ENCODE data around the gene ARG1. TPM values are rescaled to one million over a fixed set of nuclear protein-coding genes. Genes with fewer than 3 reads are reported as not detected.

The ARG1 gene
- total and polyA plus RNA-seq, 10 of the 15 experiments (the other 5 are each of a cell fraction or from before 2014, with no cell fraction given) = 0.33 TPM; not detected in 9

- TF ChIP-seq RFX5 (IDR thresholded peaks at IDR 0.05; ENCODE audit: low read depth, low read length) = no peak
- TF ChIP-seq, protein P1, sequence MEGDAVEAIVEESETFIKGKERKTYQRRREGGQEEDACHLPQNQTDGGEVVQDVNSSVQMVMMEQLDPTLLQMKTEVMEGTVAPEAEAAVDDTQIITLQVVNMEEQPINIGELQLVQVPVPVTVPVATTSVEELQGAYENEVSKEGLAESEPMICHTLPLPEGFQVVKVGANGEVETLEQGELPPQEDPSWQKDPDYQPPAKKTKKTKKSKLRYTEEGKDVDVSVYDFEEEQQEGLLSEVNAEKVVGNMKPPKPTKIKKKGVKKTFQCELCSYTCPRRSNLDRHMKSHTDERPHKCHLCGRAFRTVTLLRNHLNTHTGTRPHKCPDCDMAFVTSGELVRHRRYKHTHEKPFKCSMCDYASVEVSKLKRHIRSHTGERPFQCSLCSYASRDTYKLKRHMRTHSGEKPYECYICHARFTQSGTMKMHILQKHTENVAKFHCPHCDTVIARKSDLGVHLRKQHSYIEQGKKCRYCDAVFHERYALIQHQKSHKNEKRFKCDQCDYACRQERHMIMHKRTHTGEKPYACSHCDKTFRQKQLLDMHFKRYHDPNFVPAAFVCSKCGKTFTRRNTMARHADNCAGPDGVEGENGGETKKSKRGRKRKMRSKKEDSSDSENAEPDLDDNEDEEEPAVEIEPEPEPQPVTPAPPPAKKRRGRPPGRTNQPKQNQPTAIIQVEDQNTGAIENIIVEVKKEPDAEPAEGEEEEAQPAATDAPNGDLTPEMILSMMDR (IDR thresholded peaks at IDR 0.05 in 2 of 3, conservative IDR thresholded peaks at IDR 0.05 in 1 of 3; ENCODE audit: control insufficient read depth in 2 of 3, extremely low read depth in 1 of 3, insufficient read depth in 1 of 3, low read depth in 3 of 3, low read length in 3 of 3) = peak; percentile 18 to 29 (median 25); a peak in 4 of 6 replicates
- Histone ChIP-seq H3K79me2 (ENCODE audit: control insufficient read depth, insufficient read depth, low read length) (no peaks in the 10 kb centered on the region), H3K4me2 (ENCODE audit: control insufficient read depth, insufficient read depth) (no peak overlapping the region), H4K20me1 (ENCODE audit: control insufficient read depth, insufficient read depth) (no peaks in the 10 kb centered on the region), H2AFZ (ENCODE audit: control insufficient read depth, low read depth, low read length) (no peak overlapping the region), H3K27ac (ENCODE audit: control insufficient read depth, insufficient read depth) (no peak overlapping the region), H3K36me3 (ENCODE audit: control insufficient read depth in 2 of 2, insufficient read depth in 2 of 2, low read length in 1 of 2) (peaks cover 0 to 27% of the 10 kb centered on the region in 2 experiments; a peak in 2 of 4 replicates), H3K9ac (ENCODE audit: control insufficient read depth, insufficient read depth, low read length) (no peak overlapping the region), H3K27me3 (replicated peaks in 1 of 2; ENCODE audit: control insufficient read depth in 2 of 2, insufficient read depth in 2 of 2, low read length in 1 of 2) (no peaks in the 10 kb centered on the region), H3K4me1 (ENCODE audit: control insufficient read depth, insufficient read depth, low read length) (no peaks in the 10 kb centered on the region), H3K9me3 (replicated peaks; ENCODE audit: control insufficient read depth, insufficient read depth, low read length) (no peaks in the 10 kb centered on the region), H3K4me3 (no peak overlapping the region)
- intact Hi-C loops (cut with micrococcal nuclease; ENCODE audit: unreplicated experiment) (no loop called here), in situ Hi-C loops (cut with MboI) (no loop called here)
- RAD21 ChIA-PET (ENCODE audit: unreplicated experiment) = no interaction called here
- POLR2A ChIA-PET = no interaction called here
- BruUV-seq (replicated peaks) = no TSS peak
- DNase-seq (ENCODE audit: low read depth, low spot score) (no peak), ATAC-seq (peak; percentile 50; the same call in 2 of the 3 replicates), FAIRE-seq (peak; percentile 31)
- SMC1A ChIA-PET (ENCODE audit: uncharacterized antibody, unreplicated experiment) = no interaction called here
- CTCF ChIA-PET = interaction anchor here (0.9 to 3.0 kb wide), 6 partner anchors 10 to 712 kb away, joined by 3 to 8 read pairs (median 4); partner anchors contain the start of gene MED23
- 100% methylated on average over 3 of the region's 3 CpGs for WGBS (ENCODE audit: insufficient coverage, insufficient replicate concordance, low lambda C conversion rate, missing lambda C conversion rate)
Observed at GRCh38 chr6:131597446-131597845, 24.4 kb downstream of the ARG1 start.

DNA sequence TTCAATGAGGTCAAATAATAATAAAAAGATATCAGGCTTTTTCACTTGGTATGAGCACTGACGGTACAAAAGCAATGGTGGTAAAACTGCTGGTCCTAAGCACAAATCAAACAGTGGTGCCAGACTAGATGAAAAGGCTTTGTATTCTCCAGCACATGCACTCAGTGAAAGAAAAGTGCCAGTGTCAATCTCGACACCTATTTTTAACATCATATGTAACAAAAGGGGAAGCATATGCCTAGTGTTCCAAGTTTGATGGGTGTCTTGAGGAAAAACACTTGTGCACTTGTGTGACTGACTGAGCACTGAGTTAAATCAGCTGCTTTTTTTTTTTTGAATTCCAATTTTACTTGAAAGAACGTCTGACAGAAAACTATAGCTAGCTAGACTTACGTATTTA is 27.7 kb downstream of the ARG1 start:
- no peak overlapping the region for H3K9ac ChIP-seq (ENCODE audit: control insufficient read depth, insufficient read depth, low read length)
- no peaks in the 10 kb centered on the region for H3K4me1 ChIP-seq (ENCODE audit: control insufficient read depth, insufficient read depth, low read length)
- peaks cover 0 to 17% of the 10 kb centered on the region in 2 experiments; a peak in 2 of 4 replicates for H3K36me3 ChIP-seq (ENCODE audit: control insufficient read depth in 2 of 2, insufficient read depth in 2 of 2, low read length in 1 of 2)
- TF ChIP-seq REST (IDR thresholded peaks at IDR 0.05; ENCODE audit: low read depth, low read length) (no peak), STAT1 (conservative IDR thresholded peaks at IDR 0.05) (no peak), LARP7 (IDR thresholded peaks at IDR 0.05) (no peak), BCL3 (IDR thresholded peaks at IDR 0.05; ENCODE audit: borderline replicate concordance, insufficient read depth, low read depth, low read length, poor library complexity, severe bottlenecking) (no peak)
- POLR2A ChIA-PET = no interaction called here
- RAD21 ChIA-PET (ENCODE audit: unreplicated experiment) = no interaction called here
- no peak overlapping the region for H2AFZ ChIP-seq (ENCODE audit: control insufficient read depth, low read depth, low read length)
- ATAC-seq (no peak), DNase-seq (ENCODE audit: low read depth, low spot score) (no peak), FAIRE-seq (no peak)
- H3K4me2 ChIP-seq (ENCODE audit: control insufficient read depth, insufficient read depth) = no peak overlapping the region
- SMC1A ChIA-PET (ENCODE audit: uncharacterized antibody, unreplicated experiment) = interaction anchor here (0.7 to 1.3 kb wide), 2 partner anchors 10 kb away, joined by 4 read pairs; no protein-coding TSS in a partner anchor
- intact Hi-C loops (cut with micrococcal nuclease; ENCODE audit: unreplicated experiment) (no loop called here), in situ Hi-C loops (cut with MboI) (no loop called here)
- H4K20me1 ChIP-seq (ENCODE audit: control insufficient read depth, insufficient read depth) = no peaks in the 10 kb centered on the region
- H3K27me3 ChIP-seq (replicated peaks in 1 of 2; ENCODE audit: control insufficient read depth in 2 of 2, insufficient read depth in 2 of 2, low read length in 1 of 2) = no peaks in the 10 kb centered on the region
- H3K9me3 ChIP-seq (replicated peaks; ENCODE audit: control insufficient read depth, insufficient read depth, low read length) = no peaks in the 10 kb centered on the region
- H3K79me2 ChIP-seq (ENCODE audit: control insufficient read depth, insufficient read depth, low read length) = no peaks in the 10 kb centered on the region
- no peak overlapping the region for H3K4me3 ChIP-seq
- CTCF ChIA-PET = interaction anchor here (1.0 to 1.8 kb wide), 2 partner anchors 10 to 27 kb away, joined by 3 to 7 read pairs; partner anchors contain the start of gene MED23
- WGBS (ENCODE audit: insufficient coverage, insufficient replicate concordance, low lambda C conversion rate, missing lambda C conversion rate) = 92% methylated on average over 4 of the region's 4 CpGs
- no peak overlapping the region for H3K27ac ChIP-seq (ENCODE audit: control insufficient read depth, insufficient read depth)
- BruUV-seq (replicated peaks) = no TSS peak

Measured in GM12878 (cell line).